22Rv1 (cell line): Measurements from ENCODE around the gene C1R.

ENCODE experiments used
- H3K27ac ChIP-seq: fragments of 450-650 bp; 2 replicates; pipeline ENCODE4 v1.5.1; 2017
- CTCF ChIP-seq: fragments of 450-650 bp; IDR thresholded peaks from 2 replicates; pipeline ENCODE4 v1.5.1; 2017; ENCODE audit warnings: mild to moderate bottlenecking
- ZFX ChIP-seq: fragments of 450-650 bp; IDR thresholded peaks from 2 replicates; pipeline ENCODE4 v1.6.1; 2017; ENCODE audit warnings: antibody characterized with exemption, borderline replicate concordance

The C1R gene

GRCh38 chr12:7117670-7118069, 25.4 kb upstream of the C1R start:
- TF ChIP-seq ZFX (no peak), CTCF (no peak)
- H3K27ac ChIP-seq: no peak overlapping the region

GRCh38 chr12:7116916-7117315, 24.7 kb upstream of the C1R start:
- H3K27ac ChIP-seq: no peak overlapping the region
- TF ChIP-seq ZFX (no peak), CTCF (no peak)

GRCh38 chr12:7116196-7116595, 24.0 kb upstream of the C1R start:
- TF ChIP-seq CTCF (no peak), ZFX (no peak)
- no peak overlapping the region for H3K27ac ChIP-seq

GRCh38 chr12:7114851-7115250, 22.6 kb upstream of the C1R start:
- TF ChIP-seq CTCF: no peak
- H3K27ac ChIP-seq: no peak overlapping the region

DNA sequence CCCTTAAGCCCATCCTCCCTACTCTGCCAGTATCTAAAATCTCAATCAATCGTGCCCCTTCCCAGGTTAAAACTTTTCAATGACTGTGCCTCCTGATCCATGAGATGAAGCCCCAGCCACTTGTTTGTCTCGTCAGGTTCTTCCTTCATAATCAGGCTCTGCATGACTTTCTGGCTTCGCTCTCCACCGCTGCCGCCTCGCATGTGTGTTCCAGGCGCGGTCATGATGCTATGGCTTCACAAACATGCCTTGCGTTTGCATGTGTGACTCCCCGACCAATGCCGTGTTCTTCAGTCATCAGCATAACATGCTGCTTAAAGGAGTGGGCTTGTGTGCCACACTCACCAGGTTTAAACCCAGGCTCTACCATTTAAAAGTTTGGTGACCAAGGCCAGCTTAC, 21.8 kb upstream of the C1R start:
- TF ChIP-seq CTCF: no peak
- no peak for TF ChIP-seq ZFX
- H3K27ac ChIP-seq: no peak overlapping the region

- TF ChIP-seq CTCF (peak; percentile 97), ZFX (no peak)
- H3K27ac ChIP-seq: no peak overlapping the region
Measured at GRCh38 chr12:7113389-7113871, 21.2 kb upstream of the C1R start.

DNA sequence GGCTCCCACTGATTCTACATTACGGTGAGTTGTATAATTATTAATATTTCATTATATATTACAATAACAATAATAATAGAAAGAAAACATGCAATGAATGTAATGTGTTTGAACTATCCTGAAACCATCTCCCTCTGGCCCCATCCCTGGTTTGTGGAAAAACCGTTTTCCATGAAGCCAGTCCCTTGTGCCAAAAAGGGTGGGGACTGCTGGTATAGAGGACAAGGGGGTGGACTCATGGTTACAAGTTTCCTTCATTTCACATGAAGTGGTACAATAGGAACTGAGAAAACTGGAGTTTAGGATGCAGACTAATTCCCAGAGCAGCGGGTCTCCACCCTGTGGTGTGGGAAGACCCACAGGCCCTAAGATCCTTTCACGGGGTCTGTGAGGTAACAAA, 19.8 kb upstream of the C1R start:
- H3K27ac ChIP-seq: no peak overlapping the region
- no peak for TF ChIP-seq ZFX
- no peak for TF ChIP-seq CTCF
